ENCODE results near the gene PSD2. TPM values are rescaled to one million over a fixed set of nuclear protein-coding genes. Genes with fewer than 3 reads are reported as not detected.

The PSD2 gene
- polyA plus RNA-seq, 3 donors = 2.0 to 2.6 (median 2.2) TPM

DNA sequence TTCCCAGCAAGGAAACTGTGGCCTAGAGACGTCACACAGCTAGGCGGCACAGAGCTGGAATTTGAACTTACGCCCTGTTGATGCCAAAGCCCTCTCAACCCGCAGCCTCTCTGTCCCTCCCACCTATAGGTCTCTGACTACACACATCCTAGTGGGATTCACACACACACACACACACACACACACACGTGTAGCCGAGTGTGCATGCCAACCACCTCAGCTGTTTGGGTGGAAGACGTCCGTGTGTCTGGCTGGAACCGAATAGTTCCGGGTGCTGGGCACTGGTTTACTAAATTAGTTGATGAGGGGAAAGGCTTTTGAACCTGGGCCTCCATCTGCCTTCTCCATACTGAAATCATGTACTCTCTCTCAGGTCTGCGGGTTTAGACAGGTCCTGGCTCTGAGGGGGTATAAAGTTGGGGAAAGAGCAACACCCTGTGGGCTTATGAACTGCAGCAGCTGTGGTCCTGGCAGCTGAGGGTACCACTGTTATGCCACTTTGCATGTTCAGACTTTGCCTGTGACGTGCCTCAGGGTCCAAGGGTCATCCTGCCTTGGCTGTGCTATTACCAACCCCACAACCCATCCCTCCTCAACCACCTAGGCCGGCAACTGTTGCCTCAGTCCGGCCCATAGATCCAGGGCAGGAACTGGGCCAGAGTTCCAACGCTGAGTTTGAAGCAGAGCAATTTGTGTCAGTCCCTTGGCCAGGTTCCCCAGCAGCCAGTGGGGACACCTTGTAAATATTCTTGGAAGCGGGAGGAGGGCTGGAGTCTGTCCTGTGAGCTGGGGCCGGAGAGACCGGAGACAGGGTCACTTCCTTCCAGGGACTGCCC is 50.5 kb downstream of the PSD2 start:
- DNase-seq (ENCODE audit: extremely low read depth in 1 of 11, low read depth in 9 of 11, low spot score in 4 of 11) = no peak

DNA sequence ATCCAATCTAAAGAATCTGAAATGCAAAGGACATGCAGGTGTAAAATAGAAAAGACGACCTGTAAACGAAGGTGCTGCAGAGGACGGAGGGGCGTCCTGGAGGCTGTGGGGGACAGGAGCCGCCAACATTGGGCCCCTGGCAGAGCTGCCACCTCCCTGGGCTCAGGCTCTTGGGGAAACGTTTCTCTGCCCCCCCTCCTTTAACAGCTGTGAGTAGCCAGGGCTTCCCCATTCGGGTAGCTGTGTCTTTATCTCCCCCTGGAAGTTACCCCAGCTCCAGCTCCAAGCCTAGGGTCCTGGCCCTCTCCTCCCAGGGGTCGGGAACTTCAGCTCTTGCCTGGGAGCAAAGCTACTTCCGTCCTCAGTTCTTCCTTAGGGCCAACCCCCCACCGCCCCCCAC is 51.5 kb downstream of the PSD2 start:
- DNase-seq (ENCODE audit: extremely low read depth in 1 of 11, low read depth in 9 of 11, low spot score in 4 of 11) = no peak

- peak in 9 of 11 donors; percentile 24 to 59 (median 50) for DNase-seq (ENCODE audit: extremely low read depth in 1 of 11, low read depth in 9 of 11, low spot score in 4 of 11)
These were observed 52.3 kb downstream of the PSD2 start for GRCh38 chr5:139847790-139848507.

DNA sequence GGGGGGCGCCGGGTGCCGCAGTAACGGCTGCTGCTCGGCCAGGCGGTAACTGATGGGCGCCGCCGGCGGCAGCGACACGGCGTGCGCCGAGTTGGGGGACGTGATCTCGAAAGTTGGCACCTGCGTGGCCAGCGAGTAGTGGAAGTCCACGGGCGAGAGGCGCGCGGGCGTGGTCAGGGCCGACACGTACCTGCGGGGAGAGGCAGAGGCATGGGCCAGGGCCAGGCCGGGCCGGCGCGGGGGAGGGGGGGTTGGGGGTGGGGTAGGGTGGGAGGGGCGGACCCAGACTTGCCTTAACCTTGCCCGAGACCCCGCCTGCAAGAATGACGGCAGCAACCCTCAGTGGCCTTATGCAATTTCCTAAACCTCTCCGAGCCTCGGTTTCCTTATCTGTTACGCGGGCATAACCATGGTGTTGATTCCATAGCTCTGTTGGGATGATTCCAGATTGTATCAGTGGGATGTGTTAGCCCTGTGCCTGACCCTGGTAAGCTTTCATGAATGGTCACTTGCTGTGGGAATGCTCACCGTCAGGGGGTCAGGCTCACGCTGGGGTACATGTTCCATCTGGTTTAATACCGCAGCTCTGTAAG is 53.0 kb downstream of the PSD2 start:
- peak in 1 of 11 donors; percentile 11 for DNase-seq (ENCODE audit: extremely low read depth in 1 of 11, low read depth in 9 of 11, low spot score in 4 of 11)

DNA sequence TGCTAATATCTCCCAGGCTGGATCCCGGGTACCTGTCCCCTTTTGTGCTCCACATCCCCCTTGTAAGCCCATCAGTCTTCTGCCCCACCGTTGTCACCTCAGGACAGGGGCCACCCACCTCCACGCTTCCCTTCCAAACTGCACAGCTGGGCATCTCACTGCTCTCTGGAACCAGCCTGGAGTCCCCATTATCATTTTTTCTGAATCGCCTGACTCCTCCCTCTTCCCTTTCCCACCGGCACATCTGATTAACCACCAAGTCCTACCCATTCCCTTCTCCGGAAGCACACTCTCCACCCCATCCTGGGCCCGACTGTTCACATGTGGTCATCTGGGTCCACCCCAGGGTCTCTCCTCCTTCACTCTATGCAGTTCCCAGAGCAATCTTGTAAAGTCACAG is 53.9 kb downstream of the PSD2 start:
- DNase-seq (ENCODE audit: extremely low read depth in 1 of 11, low read depth in 9 of 11, low spot score in 4 of 11) = no peak

DNA sequence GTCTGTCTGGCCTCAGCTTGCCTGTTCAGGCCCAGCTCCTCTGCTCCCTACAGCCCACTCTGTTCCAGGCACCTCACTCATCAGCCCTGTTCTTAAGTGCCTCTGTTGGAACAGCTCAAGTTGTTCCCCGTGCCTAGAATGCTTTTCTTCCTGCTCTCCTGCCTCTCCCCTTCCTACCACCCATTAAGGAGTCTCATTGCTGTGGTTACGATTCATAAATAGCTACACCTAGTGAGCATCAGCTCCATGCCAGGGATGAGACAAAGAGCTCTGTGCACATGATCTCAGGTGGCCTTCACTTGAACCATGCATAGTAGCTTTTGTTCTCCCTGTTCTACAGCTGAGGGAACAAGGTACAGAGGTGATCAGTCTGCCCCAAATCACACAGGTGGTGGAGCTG is 54.3 kb downstream of the PSD2 start:
- no peak for DNase-seq (ENCODE audit: extremely low read depth in 1 of 11, low read depth in 9 of 11, low spot score in 4 of 11)

DNA sequence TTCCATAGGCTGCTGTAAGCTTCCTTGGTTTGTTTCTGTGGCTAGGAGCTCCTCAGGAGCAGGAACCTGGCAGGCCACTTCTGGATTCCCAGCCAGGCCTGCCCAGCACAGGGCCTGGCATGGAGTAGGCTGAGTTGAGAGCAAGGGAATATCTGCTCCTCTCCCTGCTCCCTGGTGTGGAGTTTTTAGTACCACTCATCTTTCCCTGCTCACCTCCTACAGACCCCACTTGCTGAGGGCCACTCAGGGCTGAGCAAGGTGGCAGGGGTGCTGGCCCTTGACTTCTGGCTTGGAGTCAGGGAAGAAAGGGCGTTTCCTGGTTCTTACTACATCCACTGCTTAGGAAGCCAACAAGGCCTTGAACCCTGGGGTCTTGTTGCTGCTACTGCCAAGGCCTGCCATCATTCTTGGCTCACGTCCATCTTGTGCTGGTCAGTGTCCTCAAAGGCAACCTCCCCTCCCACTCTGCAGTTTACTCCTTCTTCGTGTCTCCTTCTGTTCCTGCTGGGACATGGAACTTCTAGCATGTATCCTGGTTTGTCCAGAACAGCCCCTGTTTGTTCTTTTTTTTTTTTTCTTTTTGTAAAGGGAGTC is 54.9 kb downstream of the PSD2 start:
- DNase-seq (ENCODE audit: extremely low read depth in 1 of 11, low read depth in 9 of 11, low spot score in 4 of 11) = no peak

DNA sequence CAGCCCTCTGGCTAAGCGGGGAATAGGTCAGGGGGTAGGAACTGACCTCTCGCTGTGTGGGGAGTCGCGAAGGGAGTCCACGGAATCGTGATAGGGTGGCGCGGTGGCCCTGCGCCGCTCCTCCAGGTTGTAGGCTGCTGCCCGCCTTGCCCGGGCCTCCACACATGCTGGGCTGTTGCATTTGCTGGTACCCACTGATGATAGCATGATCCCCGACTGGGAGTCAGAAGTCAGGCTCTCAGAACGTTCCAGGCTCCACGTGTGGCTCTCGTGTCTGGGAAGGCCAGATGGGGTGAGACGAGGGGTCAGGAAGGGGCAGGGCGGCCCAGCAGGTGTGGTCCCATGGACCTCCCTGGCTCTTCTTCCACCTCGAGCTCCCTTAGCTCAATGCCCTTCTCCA is 56.0 kb downstream of the PSD2 start:
- no peak for DNase-seq (ENCODE audit: extremely low read depth in 1 of 11, low read depth in 9 of 11, low spot score in 4 of 11)

DNA sequence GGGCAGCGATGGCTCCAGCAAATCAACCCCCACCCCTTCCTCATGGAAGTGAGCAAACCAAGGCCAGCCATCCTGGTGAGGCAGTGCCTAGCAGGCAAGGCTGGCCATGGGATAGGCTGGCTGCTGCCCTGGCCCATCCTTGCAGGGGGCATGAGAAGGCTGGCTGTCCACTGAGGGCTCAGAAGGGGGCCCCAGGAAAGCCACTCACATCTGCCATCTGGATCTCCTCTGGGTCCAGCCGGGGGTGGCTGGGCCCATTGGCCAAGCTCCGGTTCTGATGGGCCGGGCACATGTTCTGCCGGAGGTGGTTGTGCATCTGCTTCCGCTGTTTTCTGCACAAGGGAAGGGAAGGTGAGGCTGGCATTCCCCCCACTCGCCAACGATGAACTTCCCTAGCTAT is 57.1 kb downstream of the PSD2 start:
- no peak for DNase-seq (ENCODE audit: extremely low read depth in 1 of 11, low read depth in 9 of 11, low spot score in 4 of 11)

DNA sequence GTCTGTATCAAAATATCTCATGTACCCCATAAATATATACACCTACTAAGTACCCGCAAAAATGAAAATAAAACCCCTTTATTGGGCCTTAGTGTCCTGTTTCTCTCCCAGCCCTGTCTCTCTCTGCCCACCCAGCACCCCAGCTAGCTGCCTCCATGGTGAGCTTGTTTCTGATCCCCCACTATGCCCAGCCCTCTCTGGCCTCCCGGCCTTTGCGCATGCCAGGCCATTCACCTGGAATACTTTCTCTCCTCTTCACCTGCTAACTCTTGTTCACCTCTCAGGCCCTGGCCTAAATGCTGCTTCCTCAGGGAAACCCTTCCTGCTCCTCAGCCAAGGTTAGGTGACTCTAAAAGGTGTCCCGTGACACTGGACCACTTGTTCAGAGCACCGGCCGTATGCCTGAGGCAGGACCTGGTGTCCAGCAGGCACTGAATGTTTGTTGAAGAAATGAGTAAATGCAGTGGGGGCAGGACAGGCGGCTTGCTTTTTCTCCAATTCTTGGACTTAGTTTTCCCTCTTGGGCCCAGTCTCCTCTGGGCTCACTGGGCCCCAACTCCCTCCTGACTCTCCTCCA is 58.5 kb downstream of the PSD2 start:
- DNase-seq (ENCODE audit: extremely low read depth in 1 of 11, low read depth in 9 of 11, low spot score in 4 of 11) = no peak

- no peak for DNase-seq (ENCODE audit: extremely low read depth in 1 of 11, low read depth in 9 of 11, low spot score in 4 of 11)
These were observed 59.3 kb downstream of the PSD2 start for GRCh38 chr5:139854953-139855352.

GRCh38 chr5:139855451-139855850 is 59.8 kb downstream of the PSD2 start:
- DNase-seq (ENCODE audit: extremely low read depth in 1 of 11, low read depth in 9 of 11, low spot score in 4 of 11) = no peak

GRCh38 chr5:139855946-139856540 is 60.4 kb downstream of the PSD2 start:
- DNase-seq (ENCODE audit: extremely low read depth in 1 of 11, low read depth in 9 of 11, low spot score in 4 of 11) = no peak

DNA sequence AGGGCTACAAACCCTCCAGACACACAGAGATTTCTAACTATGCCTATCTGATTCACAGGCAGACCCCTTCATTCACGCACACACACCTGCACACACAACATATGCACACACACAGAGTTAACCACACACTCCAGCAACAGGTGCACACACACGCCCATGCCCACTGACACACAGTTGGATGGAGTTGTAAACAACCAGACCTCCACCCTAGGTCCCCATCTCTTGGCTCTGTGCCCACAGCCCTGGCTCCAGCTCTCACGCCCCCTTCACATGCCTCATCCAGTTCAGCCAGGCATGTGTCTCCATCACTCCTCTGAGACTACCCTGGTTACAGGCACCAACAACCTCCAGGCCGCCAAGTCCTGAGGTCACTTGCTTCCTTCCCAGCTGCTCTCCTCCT is 61.1 kb downstream of the PSD2 start:
- DNase-seq (ENCODE audit: extremely low read depth in 1 of 11, low read depth in 9 of 11, low spot score in 4 of 11) = no peak

- DNase-seq (ENCODE audit: extremely low read depth in 1 of 11, low read depth in 9 of 11, low spot score in 4 of 11) = no peak
These were observed 63.4 kb downstream of the PSD2 start for GRCh38 chr5:139859013-139859412.

DNA sequence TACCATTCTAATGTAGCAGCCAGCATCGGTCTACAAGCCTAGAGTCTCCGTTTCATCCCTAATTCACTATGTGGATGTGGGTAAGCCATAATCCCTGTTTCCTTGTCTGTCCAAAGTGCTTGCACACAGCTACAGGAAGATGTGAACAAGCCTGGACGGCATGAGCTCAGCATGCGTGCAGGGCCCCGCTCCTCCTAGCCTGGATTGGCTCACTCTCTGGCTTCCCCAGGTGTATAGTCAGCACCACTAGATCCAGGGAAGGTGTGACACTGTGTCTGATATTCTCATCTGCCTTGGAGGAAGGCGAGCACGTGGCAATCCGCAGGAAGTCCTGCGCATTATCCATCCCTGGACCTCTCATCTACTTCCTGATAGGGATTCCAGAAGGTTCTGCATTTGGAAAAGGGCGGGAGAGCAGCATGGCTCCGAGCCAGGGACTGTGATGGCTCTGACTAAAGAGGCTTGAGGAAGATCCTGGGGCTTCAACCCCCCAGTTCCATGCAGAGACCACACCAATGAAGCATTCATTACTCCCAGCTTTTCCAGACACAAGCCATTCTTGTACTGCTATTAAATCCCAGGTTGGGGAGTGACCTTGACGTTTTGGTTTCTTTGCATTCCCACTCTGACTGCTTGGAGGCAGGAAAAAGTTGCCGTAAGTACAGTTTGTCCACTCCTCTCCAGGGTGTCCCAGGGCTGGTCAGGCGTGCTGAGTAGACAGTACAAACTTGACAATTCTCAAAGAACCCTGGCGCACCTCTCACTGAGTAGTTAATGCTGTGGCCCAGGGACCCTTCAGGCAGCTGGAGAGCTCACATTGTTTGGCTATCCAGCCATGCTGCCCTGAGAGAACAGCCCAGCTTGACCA is 65.6 kb downstream of the PSD2 start:
- no peak for DNase-seq (ENCODE audit: extremely low read depth in 1 of 11, low read depth in 9 of 11, low spot score in 4 of 11)

- no peak for DNase-seq (ENCODE audit: extremely low read depth in 1 of 11, low read depth in 9 of 11, low spot score in 4 of 11)
These were observed 66.2 kb downstream of the PSD2 start for GRCh38 chr5:139861889-139862207.

DNA sequence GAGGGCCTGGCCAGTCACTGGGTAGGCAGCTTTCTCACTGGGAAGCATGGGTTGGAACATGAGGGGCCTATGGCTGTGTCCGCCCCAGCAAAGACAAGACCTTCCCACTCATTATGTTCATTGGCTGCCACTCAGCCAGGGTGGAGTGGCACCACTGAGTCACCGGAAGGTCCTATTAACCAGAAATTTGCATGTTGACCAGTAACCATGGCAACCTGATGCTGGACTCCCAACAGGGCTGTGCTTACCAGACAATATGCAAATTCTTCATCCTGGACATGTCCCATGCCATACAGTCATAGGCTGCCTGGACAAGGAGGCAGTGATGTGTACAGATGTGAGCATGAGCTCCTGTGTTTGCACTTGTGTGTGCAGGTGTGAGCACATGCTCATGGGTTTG is 66.7 kb downstream of the PSD2 start:
- DNase-seq (ENCODE audit: extremely low read depth in 1 of 11, low read depth in 9 of 11, low spot score in 4 of 11) = no peak
